ENCODE results near the gene CCDC106.

The CCDC106 gene

DNA sequence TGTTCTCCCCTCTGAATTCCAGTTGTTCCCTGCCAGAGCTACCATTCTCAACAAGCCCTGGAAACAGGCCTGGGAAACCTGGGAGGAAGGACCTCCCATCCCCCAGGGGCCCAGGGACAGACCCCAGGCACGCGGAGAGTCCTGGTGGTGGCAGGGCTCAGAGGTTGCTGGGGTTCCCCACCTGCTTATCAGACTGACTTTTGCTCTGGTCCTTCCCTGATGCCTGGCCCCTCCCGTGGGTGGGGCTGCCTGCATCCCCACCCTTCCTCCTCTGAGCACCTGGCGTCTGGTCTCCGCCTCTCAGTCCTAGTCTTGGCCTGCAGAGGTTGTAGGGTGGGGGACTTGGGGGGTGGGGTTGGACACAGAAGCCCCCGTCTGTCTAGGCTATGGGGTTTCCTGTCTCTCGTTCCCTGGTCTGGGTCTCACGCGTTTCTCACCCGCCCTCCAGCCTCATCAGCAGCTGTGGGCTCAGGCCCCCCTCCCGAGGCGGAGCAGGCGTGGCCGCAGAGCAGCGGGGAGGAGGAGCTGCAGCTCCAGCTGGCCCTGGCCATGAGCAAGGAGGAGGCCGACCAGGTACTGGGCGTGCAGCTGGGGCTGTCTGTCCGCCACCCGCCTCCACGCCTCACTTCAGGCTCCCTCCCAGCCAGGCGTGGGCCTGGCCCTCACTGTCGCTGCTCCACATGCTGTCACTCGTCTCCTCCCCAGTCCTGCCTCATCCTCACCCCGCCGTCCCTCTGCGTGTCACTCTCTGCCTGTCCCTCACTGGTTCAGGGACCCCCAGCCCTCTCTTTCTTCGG, 40.6 kb downstream of the CCDC106 start:
- DNase-seq (ENCODE audit: insufficient read length, low spot score) (no peak), FAIRE-seq (no peak)
- no peak for TF ChIP-seq POLR2A (IDR thresholded peaks at IDR 0.05; ENCODE audit: low read depth, low read length)

DNA sequence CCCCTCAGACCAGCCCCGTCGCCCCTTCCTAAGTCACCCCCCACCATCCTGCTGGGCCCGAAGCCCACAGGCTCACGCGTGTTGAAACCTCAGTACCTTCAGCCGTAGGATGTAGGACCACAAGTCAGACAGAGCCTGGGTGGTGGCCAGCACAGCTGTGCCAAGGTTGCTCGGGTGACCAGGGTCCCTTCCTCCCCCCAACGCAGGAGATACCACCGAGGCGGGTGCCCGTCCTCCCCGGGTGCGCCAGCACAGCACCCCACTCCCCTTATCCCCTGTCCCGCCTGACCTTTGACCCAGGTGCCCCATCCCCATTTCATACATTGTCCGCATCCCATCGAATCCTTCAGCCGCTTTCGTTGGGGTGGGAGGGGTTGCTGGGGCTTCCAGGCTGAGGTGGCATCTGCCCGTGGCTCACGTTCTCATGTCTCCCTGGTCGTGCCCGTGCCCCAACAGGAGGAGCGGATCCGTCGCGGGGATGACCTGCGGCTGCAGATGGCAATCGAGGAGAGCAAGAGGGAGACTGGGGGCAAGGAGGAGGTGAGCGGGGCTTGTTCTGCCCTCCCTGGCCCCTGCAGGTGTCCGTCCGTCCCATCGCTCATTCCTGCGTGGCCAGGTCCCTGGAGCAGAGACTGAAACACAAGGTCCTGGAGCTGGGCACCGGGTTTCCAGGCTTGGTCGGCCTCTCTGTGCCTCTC, 41.5 kb downstream of the CCDC106 start:
- DNase-seq (ENCODE audit: insufficient read length, low spot score) = no peak
- FAIRE-seq = no peak
- no peak for TF ChIP-seq POLR2A (IDR thresholded peaks at IDR 0.05; ENCODE audit: low read depth, low read length)

DNA sequence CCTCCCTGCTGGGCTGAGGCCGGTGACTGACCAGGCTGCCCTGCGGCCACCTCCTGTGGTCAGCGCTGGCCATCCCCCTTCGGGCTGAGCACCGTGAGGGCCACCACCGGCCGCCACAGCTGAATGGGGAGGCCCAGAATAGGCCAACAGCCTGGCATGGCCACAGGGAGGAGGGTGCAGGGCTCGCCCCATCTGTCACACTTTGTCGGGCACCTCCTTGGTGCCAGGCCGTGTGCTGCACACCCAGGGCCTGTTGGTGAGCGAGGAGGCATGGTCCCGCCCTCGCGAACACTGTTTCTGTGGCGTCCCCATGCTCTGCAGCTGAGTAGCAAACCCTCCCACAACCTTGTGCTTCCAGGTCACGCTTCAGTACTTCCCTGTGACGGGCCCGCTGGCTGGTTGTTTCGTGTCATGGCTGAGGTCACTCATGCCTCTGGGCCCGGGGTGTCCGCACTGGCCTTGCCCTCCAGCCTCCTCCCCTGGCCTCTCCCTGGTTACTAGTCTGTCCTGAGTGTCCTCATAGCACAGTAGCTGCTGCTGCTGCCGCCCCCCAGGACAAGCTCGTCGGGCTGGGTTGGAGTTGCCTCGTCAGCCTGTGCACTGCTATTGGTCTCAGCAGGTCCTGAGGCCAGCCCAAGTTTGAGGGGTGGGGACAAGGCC, 42.2 kb downstream of the CCDC106 start:
- no peak for TF ChIP-seq POLR2A (IDR thresholded peaks at IDR 0.05; ENCODE audit: low read depth, low read length)
- no peak for DNase-seq (ENCODE audit: insufficient read length, low spot score)
- FAIRE-seq = no peak

DNA sequence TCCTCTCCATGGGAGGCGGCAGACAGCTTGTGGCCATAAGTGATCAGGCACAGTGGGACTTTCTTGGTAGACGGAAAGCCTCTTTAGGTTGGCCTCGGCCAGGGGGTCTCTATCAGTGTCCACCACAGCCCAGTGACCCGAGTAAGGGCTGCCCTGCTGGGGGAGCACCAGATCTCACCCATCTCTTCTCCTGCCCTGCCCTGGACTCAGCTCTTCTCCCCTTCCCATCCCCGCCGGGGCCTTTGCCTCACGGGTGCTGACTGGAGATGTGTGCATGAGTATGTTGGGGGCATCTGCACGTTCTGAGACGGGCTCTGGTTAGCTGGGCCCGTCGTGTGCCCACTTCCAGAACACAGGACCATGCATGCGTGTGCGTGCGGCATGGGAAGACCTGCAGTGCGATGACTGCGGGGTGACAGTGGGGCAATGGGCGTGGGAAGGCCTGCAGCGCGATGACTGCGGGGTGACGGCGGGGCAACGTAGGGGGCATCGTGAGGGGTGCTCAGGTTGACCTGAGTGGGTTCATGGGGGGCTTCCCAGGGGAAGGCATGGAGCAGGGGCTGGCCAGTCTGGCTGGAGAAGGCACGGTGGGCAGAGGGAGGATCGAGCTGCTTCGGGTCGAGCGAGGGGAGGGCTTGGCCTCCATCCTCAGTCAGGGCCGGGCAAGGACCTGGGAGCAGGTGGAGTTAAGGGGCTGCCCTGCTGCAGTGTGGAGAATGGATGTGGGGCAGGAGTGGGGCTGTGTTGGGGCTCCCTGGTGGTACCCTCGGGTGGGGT, 42.9 kb downstream of the CCDC106 start:
- no peak for DNase-seq (ENCODE audit: insufficient read length, low spot score)
- no peak for FAIRE-seq
- TF ChIP-seq POLR2A (IDR thresholded peaks at IDR 0.05; ENCODE audit: low read depth, low read length) = no peak

DNA sequence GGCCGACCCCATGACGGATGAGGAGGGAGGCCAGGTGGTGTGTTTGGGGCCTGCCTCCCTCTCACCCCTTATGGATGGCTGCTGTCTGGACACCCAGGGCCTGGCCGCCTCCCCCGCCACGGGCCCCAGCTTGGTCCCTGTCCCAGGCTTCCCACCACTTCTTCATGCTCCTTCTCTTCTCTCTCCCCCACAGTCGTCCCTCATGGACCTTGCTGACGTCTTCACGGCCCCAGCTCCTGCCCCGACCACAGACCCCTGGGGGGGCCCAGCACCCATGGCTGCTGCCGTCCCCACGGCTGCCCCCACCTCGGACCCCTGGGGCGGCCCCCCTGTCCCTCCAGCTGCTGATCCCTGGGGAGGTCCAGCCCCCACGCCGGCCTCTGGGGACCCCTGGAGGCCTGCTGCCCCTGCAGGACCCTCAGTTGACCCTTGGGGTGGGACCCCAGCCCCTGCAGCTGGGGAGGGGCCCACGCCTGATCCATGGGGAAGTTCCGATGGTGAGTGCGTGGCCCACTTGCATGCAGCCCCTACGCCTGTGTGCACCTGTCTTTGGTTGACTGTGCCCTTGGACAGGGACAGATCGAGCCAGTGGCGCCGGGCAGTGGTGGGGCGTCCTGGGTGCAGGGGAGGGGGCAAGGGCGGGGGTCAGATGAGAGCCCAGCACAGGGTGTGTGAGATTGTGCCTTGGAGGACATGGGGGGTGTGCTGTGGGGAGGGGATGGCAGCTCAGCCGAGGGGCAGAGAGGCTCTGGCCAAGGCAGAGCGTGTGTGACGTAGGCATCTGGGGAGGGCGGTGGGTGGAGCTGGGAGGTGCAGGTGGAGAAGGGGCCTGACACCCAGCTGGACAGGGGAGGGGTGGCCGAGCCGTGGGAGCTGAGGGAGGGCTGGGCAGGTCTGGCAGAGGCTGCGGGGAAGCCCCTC, 43.8 kb downstream of the CCDC106 start:
- no peak for DNase-seq (ENCODE audit: insufficient read length, low spot score)
- no peak for FAIRE-seq
- no peak for TF ChIP-seq POLR2A (IDR thresholded peaks at IDR 0.05; ENCODE audit: low read depth, low read length)

DNA sequence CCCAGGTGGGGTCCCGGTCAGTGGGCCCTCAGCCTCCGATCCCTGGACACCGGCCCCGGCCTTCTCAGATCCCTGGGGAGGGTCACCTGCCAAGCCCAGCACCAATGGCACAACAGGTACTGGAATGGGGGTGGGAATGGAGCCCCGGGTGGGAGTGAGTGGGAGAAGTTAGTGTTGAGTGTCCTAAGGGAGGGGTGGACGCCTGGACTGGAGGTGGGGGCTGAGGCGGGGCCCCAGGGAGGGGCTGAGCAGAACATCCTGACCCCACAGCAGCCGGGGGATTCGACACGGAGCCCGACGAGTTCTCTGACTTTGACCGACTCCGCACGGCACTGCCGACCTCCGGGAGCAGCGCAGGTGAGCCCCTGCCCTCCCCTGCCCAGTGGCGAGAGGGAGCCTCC, 44.7 kb downstream of the CCDC106 start:
- no peak for FAIRE-seq
- no peak for TF ChIP-seq POLR2A (IDR thresholded peaks at IDR 0.05; ENCODE audit: low read depth, low read length)
- DNase-seq (ENCODE audit: insufficient read length, low spot score) = no peak

DNA sequence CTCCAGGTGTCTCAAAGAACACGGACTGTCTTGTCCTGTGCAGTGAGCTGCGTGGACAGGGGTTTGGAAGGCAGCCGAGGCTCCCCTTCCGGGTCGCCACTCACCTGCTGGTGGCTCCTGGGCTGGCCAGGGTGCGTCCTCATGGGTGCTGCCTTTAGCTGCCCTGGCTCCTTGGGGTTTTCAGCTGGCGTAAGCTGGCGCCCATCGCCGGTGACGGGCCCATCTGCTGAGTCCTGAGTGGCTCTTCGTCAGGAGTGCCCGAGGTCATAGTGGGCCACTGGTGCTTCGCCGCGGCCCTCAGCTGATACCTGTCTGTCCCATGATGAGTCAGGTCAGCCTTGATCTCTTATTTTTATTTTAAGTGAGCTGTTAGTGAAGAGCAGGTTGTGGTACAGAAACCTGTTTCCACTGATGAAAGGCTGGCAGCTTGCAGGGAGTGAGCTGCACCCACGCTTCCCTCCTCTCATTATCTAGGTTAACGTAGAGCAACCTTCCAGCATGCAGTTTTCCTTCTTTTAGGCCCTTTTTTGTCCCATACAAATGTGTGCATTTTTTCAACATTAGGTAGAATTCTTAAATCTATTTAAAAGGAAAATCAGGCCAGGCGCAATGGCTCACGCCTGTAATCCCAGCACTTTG, 45.4 kb downstream of the CCDC106 start:
- FAIRE-seq = no peak
- no peak for TF ChIP-seq POLR2A (IDR thresholded peaks at IDR 0.05; ENCODE audit: low read depth, low read length)
- no peak for DNase-seq (ENCODE audit: insufficient read length, low spot score)

DNA sequence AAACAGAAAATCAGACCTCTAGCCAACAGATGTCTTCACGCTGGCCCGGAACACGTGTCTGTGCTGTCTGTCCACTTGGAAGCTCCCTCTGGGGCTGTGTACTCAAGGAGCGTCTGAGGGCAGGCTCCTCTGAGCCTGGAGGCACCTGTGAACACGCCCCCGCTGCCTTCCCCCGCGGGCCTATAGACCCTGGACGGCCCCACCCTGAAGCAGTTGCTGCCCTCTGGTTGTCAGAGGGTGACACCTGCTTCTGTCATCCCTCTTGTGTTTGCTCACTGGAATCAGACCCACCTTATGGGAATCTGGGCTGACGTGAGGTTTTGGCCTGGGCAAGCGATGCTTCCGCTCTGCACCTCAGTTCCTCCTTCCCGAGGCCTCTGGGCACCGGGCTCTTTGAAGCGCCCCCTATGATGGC, 46.2 kb downstream of the CCDC106 start:
- no peak for FAIRE-seq
- no peak for TF ChIP-seq POLR2A (IDR thresholded peaks at IDR 0.05; ENCODE audit: low read depth, low read length)
- DNase-seq (ENCODE audit: insufficient read length, low spot score) = no peak

DNA sequence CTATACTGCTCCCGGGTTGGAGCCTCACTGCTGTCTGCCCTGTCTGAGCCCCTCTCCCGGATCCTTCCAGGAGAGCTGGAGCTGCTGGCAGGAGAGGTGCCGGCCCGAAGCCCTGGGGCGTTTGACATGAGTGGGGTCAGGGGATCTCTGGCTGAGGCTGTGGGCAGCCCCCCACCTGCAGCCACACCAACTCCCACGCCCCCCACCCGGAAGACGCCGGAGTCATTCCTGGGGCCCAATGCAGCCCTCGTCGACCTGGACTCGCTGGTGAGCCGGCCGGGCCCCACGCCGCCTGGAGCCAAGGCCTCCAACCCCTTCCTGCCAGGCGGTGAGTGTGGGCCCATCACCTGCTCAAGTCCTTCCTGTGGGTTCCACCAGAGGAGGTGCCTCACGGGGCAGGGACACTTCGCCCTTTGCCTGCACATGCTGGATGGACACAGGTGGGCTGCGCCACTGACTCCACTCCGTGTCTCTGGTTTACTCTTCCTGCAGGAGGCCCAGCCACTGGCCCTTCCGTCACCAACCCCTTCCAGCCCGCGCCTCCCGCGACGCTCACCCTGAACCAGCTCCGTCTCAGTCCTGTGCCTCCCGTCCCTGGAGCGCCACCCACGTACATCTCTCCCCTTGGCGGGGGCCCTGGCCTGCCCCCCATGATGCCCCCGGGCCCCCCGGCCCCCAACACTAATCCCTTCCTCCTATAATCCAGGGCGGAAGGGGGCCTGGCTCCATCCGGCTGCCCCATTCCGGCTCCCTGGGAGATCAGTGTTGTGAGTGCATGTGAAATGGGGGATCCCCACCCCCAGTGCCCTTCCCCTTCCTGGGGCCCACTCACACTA, 46.9 kb downstream of the CCDC106 start:
- TF ChIP-seq POLR2A (IDR thresholded peaks at IDR 0.05; ENCODE audit: low read depth, low read length) = no peak
- no peak for FAIRE-seq
- no peak for DNase-seq (ENCODE audit: insufficient read length, low spot score)

DNA sequence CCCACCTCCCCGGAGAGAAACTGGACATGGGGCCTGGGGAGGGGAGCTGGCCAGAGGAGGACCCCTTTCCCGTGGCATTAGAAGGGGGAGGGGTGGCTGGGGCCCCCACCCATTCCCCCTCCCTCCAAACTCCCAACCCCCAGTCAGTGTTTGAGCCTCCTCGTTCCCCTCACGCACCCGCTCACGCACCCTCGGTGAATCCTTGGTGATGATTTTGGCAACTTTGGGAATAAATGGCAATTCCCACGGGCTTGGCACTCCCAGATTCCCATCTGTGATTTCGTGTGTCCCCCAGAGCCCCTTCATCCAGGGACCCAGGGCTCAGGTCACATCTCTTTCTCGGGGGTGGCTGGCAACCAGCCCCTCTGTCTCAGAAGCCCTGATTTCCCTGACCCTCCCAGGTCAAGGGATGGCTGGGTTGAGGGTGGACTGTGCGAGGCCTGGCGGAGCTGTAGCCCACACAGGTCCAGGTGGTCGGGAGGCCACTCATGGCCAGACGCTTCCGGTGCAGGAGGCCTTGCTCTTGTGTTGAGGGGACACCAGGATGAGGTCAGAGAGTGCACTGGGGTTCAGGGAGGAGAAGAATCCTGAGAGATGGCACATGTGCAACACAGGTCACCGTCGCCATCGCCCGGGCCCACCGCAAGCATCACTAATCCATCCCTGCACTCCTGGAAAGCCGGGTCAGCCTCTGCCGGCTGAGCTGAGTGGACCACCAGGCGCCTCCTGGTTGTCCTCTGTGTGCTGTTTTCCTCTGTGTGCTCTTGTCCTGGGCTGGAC, 47.7 kb downstream of the CCDC106 start:
- no peak for TF ChIP-seq POLR2A (IDR thresholded peaks at IDR 0.05; ENCODE audit: low read depth, low read length)
- no peak for FAIRE-seq

More for the DNA sequence above, 47.7 kb downstream of the CCDC106 start:
- DNase-seq (ENCODE audit: insufficient read length, low spot score) = no peak
